Neuron (in vitro differentiated cells): ENCODE data around the gene SLC2A13.
"Not testable (repeated sequence)": the region's sequence is repeated elsewhere in the genome, so short reads cannot be mapped to it uniquely, and the experiment has no call there.

Experiments used
- H2AFZ ChIP-seq: one replicate; pipeline ENCODE4 v1.6.1; 2013; ENCODE audit warnings: low read depth, mild to moderate bottlenecking, inconsistent platforms, low read length, moderate library complexity
- H3K27me3 ChIP-seq: one replicate; pipeline ENCODE4 v1.6.1; 2013; ENCODE audit warnings: low read length; ENCODE audit not compliant: insufficient read depth
- H3K36me3 ChIP-seq: one replicate; pipeline ENCODE4 v1.6.1; 2013; ENCODE audit warnings: low read length; ENCODE audit not compliant: insufficient read depth
- H3K4me1 ChIP-seq: one replicate; pipeline ENCODE4 v1.6.1; 2013; ENCODE audit warnings: low read length; ENCODE audit not compliant: insufficient read depth
- H3K4me3 ChIP-seq: 2 replicates; pipeline ENCODE4 v1.5.1; 2013; ENCODE audit warnings: mild to moderate bottlenecking, low read length, moderate library complexity
- H3K9me3 ChIP-seq: one replicate; pipeline ENCODE4 v1.6.1; 2013; ENCODE audit warnings: low read length

Gene SLC2A13

DNA sequence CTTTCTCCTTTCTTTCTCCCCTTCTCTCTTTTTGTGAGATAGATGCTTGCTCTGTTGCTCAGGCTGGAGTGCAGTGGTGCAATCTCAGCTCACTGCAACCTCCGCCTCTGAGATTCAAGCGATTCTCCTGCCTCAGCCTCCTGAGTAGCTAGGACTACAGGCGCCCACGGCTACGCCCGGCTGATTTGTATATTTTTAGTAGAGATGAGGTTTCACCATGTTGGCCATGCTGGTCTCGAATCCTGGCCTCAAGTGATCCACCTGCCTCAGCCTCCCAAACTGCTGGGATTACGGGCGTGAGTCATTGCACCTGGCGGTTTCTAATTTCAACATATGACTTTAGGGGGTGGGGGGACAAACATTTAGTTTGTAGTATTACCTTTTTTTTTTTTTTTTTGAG is 293.4 kb downstream of the SLC2A13 start:
- H3K9me3 ChIP-seq, H3K27me3 ChIP-seq, H3K36me3 ChIP-seq, H3K4me1 ChIP-seq, H2AFZ ChIP-seq, H3K4me3 ChIP-seq: not testable (repeated sequence)

DNA sequence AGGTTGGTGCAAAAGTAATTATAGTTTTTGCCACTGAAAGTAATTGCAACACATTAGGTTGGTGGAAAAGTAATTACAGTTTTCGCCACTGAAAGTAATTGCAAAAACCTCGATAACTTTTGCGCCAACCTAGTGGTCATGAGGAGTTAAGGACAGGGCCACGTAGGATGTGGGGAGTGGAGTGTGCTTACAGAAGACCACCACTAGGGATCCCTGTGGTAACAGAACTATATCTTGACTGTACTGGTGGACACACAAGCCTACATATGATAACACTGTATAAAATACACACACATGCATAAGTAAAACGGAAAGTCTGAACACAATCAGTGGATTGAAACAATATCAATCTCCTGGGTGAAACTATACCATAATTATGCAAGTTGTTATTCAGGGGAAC is 298.8 kb downstream of the SLC2A13 start:
- H2AFZ ChIP-seq = no peak overlapping the region
- no peaks in the 10 kb centered on the region for H3K9me3 ChIP-seq
- H3K4me3 ChIP-seq = no peak overlapping the region
- peaks cover 17% of the 10 kb centered on the region for H3K4me1 ChIP-seq
- no peaks in the 10 kb centered on the region for H3K36me3 ChIP-seq
- H3K27me3 ChIP-seq = no peaks in the 10 kb centered on the region

DNA sequence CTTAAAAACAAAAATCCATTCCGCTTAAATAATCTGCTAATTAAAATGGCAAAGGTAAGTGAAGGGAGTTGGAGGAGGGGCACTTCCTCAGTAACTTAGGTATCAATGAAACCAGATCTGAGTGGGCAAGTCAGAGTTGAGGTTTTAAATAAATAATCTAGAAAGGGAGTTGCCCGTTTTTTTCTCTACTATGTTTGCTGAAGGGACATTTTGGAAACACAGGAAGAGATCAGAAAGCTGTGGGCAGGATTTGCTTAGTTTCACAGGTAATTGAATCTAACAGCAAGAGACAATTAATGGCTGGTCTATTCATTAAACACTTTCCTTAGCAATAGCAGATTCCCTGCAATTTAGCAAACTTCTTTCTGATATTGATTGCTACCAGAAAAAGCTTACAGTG is 300.2 kb downstream of the SLC2A13 start:
- Histone ChIP-seq H3K27me3 (no peaks in the 10 kb centered on the region), H3K4me1 (peaks cover 18% of the 10 kb centered on the region), H3K36me3 (no peaks in the 10 kb centered on the region), H3K4me3 (no peak overlapping the region), H3K9me3 (no peaks in the 10 kb centered on the region), H2AFZ (no peak overlapping the region)

DNA sequence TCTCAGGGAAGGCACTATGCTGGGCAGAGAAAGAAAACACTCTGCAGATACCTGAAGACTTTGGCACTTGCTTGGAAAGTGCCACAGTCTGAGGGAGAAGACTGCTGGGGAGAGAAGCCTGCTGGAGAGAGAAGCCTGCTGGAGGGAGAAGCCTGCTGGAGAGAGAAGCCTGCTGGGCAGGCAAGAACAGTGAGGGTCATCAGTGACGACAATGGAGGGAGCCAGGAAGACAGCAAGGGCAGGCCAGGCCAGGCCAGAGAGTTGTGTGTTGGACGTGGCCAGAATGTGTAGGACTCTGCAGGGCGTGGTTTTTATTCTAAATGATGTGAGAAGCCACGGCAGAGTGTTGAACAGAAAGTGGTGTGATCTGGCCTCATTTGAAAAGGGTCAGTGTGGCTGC is 301.0 kb downstream of the SLC2A13 start:
- Histone ChIP-seq H3K4me3 (no peak overlapping the region), H3K27me3 (no peaks in the 10 kb centered on the region), H3K36me3 (no peaks in the 10 kb centered on the region), H3K4me1 (peaks cover 18% of the 10 kb centered on the region), H2AFZ (no peak overlapping the region), H3K9me3 (no peaks in the 10 kb centered on the region)

DNA sequence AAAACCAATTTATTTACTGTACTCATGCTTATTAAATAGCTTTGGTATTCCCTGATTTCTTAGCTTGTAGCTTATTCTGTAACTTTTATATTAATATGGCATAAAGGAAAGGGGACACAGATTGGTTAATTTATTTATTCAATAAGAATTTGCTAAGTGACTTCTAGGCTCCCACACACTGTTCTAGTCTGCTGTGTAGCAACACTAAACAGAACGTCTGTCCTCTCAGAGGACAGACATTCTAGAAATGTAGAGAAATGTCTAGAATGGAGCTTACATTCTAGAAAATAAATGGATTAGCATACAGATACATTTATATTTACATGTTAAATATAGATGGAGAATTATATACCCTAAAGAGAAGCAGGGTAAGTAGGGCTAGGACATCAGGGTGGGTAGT is 301.4 kb downstream of the SLC2A13 start:
- Histone ChIP-seq H2AFZ (no peak overlapping the region), H3K36me3 (no peaks in the 10 kb centered on the region), H3K9me3 (no peaks in the 10 kb centered on the region), H3K27me3 (no peaks in the 10 kb centered on the region), H3K4me3 (no peak overlapping the region), H3K4me1 (peaks cover 18% of the 10 kb centered on the region)

DNA sequence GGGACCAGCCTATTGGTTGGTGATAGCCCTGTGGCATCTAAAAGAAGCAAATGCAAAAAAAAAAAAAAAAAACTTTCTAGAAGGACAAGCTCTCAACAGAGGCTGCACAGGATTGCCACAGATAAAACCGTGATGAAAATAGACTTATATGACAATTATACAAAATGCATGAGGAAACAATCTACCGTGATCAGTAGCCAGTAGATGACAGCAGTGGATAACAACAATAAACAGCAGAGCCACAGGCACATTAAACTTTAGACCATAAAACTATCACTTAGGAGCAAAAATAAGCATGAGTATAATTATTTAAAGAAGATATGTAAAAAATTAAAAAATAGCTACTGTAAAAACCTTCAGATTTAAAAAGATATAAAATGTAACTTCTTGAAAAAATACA is 302.7 kb downstream of the SLC2A13 start:
- Histone ChIP-seq H3K4me1 (peaks cover 18% of the 10 kb centered on the region), H3K36me3 (no peaks in the 10 kb centered on the region), H3K27me3 (no peaks in the 10 kb centered on the region), H3K9me3 (no peaks in the 10 kb centered on the region), H2AFZ (no peak overlapping the region), H3K4me3 (no peak overlapping the region)

DNA sequence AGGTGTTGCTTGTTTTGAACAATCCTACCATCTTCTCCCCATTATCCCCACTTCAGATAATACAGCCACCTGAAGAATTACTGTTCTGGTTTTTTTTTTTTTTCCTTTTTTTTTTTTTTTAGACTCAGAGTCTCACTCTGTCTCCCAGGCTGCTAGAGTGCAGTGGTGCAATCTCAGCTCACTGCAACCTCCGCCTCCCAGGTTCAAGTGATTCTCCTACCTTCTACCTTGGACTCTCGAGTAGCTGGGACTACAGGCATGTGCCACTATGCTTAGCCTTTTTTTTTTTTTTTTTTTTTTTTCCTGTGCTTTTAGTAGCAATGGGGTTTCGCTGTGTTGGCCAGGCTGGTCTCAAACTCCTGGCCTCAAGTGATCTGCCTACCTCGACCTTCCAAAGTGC is 306.9 kb downstream of the SLC2A13 start:
- no peaks in the 10 kb centered on the region for H3K36me3 ChIP-seq
- H3K9me3 ChIP-seq = no peaks in the 10 kb centered on the region
- no peak overlapping the region for H2AFZ ChIP-seq
- no peak overlapping the region for H3K4me3 ChIP-seq
- peaks cover 3% of the 10 kb centered on the region for H3K4me1 ChIP-seq
- no peaks in the 10 kb centered on the region for H3K27me3 ChIP-seq

DNA sequence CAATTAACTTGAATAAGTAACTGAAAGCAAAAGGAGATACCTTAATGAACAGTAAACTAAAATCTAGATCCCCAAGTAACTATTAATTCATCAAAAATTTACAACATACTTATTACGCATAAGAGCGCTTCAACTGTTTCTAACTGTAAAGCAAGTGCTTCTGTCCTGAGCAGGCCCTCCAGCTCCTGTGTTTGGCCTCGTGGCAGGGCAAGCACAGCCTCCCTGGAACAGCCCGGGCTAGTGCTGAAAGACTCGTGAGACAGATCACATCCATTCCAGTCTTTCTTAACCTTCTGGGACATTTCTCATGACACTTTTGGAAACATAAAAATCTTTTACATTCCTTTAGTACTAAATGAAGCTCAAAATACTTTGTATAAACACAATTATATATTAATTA is 307.5 kb downstream of the SLC2A13 start:
- Histone ChIP-seq H3K4me3 (no peak overlapping the region), H3K36me3 (no peaks in the 10 kb centered on the region), H3K27me3 (no peaks in the 10 kb centered on the region), H3K9me3 (no peaks in the 10 kb centered on the region), H2AFZ (no peak overlapping the region), H3K4me1 (peaks cover 3% of the 10 kb centered on the region)

DNA sequence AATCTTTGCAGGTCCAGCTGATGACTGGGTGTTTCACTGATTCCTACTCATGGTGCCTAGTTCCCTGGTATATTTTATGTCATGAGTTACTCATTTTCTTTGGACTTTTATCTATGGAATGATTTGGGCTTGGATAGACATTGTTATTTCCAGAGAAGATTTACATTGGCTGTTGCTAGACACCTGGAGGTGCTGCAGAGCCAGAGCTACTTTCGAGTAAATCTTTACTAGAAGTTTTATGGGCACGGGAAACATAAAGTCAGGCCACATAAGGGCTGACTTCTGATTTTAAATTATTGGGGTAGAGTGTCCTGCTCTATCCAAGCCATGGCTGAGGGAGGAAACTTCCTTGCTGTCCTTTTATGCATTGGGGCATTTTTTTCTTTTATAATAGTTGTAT is 310.4 kb downstream of the SLC2A13 start:
- H2AFZ ChIP-seq = no peak overlapping the region
- no peaks in the 10 kb centered on the region for H3K9me3 ChIP-seq
- H3K4me1 ChIP-seq = no peaks in the 10 kb centered on the region
- no peaks in the 10 kb centered on the region for H3K27me3 ChIP-seq
- no peak overlapping the region for H3K4me3 ChIP-seq
- H3K36me3 ChIP-seq = no peaks in the 10 kb centered on the region

DNA sequence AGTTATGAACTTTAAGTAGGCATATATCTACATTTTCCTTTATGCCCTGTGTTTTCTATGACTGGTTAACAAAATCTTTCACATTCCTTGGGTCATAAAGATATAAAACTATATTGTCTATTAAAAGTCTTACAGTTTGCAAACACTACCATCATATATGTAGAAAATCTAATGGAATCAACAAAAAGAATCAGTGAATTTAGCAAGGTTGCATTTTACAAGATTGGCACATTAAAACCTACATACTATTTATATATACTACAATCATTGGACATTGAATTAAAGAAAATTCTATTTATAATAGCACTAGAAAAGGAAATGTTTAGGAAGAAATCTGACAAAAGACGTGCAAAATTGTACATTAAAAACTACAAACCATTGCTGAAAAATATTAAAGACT is 312.9 kb downstream of the SLC2A13 start:
- H3K4me1 ChIP-seq = no peaks in the 10 kb centered on the region
- H3K4me3 ChIP-seq = no peak overlapping the region
- no peaks in the 10 kb centered on the region for H3K27me3 ChIP-seq
- H3K9me3 ChIP-seq = no peaks in the 10 kb centered on the region
- no peak overlapping the region for H2AFZ ChIP-seq
- no peaks in the 10 kb centered on the region for H3K36me3 ChIP-seq

DNA sequence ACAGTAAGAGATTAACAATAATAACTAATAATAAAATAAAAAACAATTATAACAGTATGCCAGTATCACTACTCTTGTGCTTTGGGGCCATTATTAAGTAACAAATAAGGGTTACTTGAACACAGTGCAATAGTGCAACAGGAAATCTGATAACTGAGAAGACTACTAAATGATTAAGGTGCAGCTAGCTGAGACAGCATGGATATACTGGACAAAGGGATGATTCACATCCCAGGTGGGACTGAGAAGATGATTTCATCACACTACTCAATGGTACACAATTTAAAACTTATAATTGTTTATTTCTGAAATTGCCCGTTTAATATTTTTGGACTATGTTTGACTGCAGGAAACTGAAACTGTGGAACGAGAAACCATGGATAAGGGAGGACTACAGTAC is 317.6 kb downstream of the SLC2A13 start:
- H3K36me3 ChIP-seq = no peaks in the 10 kb centered on the region
- H3K4me3 ChIP-seq = no peak overlapping the region
- H3K4me1 ChIP-seq = no peaks in the 10 kb centered on the region
- no peaks in the 10 kb centered on the region for H3K27me3 ChIP-seq
- no peaks in the 10 kb centered on the region for H3K9me3 ChIP-seq
- no peak overlapping the region for H2AFZ ChIP-seq

DNA sequence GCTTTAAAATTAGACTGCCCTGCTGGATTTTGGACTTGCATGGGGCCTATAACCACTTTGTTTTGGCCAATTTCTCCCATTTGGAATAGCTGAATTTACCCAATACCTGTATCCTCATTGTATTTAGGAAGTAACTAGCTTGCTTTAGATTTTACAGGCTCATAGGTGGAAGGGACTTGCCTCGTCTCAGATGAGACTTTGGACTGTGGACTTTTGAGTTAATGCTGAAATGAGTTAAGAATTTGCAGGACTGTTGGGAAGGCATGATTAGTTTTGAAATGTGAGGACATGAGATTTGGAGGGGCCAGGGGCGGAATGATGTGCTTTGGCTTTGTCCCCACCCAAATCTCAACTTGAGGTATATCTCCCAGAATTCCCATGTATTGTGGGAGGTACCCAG is 320.1 kb downstream of the SLC2A13 start:
- not testable (repeated sequence) for H3K4me1 ChIP-seq, H3K36me3 ChIP-seq, H3K9me3 ChIP-seq, H2AFZ ChIP-seq, H3K27me3 ChIP-seq, H3K4me3 ChIP-seq

DNA sequence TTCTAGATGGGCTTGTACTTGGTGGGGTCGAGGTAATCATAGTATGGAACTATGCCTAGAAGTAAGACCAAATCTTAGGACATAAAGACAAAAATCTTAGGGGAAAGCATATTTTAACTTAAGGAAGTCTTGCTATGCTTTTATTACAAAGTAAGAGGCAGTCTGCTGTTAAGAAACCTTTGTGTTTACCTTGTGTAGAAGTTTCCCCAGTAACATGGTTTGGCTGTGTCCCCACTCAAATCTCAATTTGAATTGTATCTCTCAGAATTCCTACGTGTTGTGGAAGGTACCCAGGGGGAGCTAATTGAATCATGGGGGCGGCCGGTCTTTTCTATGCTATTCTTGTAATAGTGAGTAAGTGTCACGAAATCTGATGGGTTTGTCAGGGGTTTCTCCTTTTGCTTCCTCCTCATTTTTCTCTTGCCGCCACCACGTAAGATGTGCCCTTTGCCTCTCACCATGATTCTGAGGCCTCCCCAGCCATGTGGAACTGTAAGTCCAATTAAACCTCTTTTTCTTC is 323.8 kb downstream of the SLC2A13 start:
- Histone ChIP-seq H3K4me3 (no peak overlapping the region), H3K36me3 (no peaks in the 10 kb centered on the region), H2AFZ (no peak overlapping the region), H3K27me3 (no peaks in the 10 kb centered on the region), H3K4me1 (no peaks in the 10 kb centered on the region), H3K9me3 (no peaks in the 10 kb centered on the region)

DNA sequence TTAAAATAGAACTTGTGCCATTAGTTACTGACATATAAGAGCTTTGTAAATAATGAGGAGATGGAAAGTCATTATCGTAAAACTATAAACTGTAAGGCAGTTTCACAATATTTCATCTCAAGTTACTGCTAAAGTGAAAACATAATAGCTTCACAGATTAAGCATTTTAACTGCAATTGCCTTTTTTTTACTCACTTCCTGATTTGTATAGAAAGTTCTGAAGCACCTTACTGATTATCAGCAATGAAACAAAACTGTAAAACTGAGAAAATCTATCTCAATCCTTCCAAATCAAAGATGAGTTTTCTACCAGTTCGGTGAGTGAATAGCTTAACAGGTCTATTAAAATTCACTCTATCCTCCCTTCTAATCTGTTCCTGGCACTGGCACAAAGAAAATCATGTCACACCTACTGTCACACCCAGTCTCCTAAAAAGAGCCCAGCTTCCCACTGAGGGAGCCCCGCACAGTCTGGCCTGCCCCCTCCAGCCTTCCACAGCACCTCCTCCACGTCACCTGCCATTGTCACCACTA is 324.9 kb downstream of the SLC2A13 start:
- Histone ChIP-seq H3K36me3 (no peaks in the 10 kb centered on the region), H3K9me3 (no peaks in the 10 kb centered on the region), H3K4me3 (no peak overlapping the region), H3K4me1 (no peaks in the 10 kb centered on the region), H3K27me3 (no peaks in the 10 kb centered on the region), H2AFZ (no peak overlapping the region)
